MM.1S (cell line): Measurements from ENCODE around the gene GDF2.

Source experiments
- DNase-seq: peaks from one replicate; pipeline ENCODE4 v3.0.0-alpha.2; 2015
- H2AFZ ChIP-seq: fragments of 300-600 bp; sonication (generic); 2 replicates; pipeline ENCODE4 v1.6.0; 2016; ENCODE audit warnings: antibody characterized with exemption, low read length
- H3F3A ChIP-seq: fragments of 300-600 bp; sonication (generic); 2 replicates; pipeline ENCODE4 v1.6.1; 2016; ENCODE audit warnings: mild to moderate bottlenecking, antibody characterized with exemption, low read length, moderate library complexity, mixed read lengths; ENCODE audit not compliant: insufficient read depth
- H3K27ac ChIP-seq: fragments of 300-600 bp; sonication (generic); 2 replicates; pipeline ENCODE4 v1.5.1; 2016; ENCODE audit warnings: mild to moderate bottlenecking, low read length
- H3K27me3 ChIP-seq: fragments of 300-600 bp; sonication (generic); replicated peaks from 2 replicates; pipeline ENCODE4 v1.6.0; 2016; ENCODE audit warnings: low read length; ENCODE audit not compliant: insufficient read depth
- H3K36me3 ChIP-seq: fragments of 300-600 bp; sonication (generic); replicated peaks from 2 replicates; pipeline ENCODE4 v1.6.1; 2016; ENCODE audit warnings: mild to moderate bottlenecking, low read length, mixed read lengths; ENCODE audit not compliant: insufficient read depth
- H3K4me1 ChIP-seq: fragments of 300-600 bp; sonication (generic); 2 replicates; pipeline ENCODE4 v1.6.1; 2016; ENCODE audit warnings: low read length, mixed read lengths
- H3K4me2 ChIP-seq: fragments of 300-600 bp; sonication (generic); 2 replicates; pipeline ENCODE4 v1.6.0; 2016; ENCODE audit warnings: low read depth, low read length
- H3K4me3 ChIP-seq: fragments of 300-600 bp; sonication (generic); 2 replicates; pipeline ENCODE4 v1.5.1; 2016; ENCODE audit warnings: low read length, mixed read lengths
- H3K79me2 ChIP-seq: fragments of 300-600 bp; sonication (generic); 2 replicates; pipeline ENCODE4 v1.6.1; 2016; ENCODE audit warnings: mixed run types, low read length, mixed read lengths
- H3K9ac ChIP-seq: fragments of 300-600 bp; sonication (generic); 2 replicates; pipeline ENCODE4 v1.6.1; 2016; ENCODE audit warnings: low read length, mixed read lengths
- H3K9me2 ChIP-seq: fragments of 300-600 bp; sonication (generic); replicated peaks from 2 replicates; pipeline ENCODE4 v1.6.1; 2016; ENCODE audit warnings: mild to moderate bottlenecking, low read length, mixed read lengths; ENCODE audit not compliant: insufficient read depth
- H3K9me3 ChIP-seq: fragments of 300-600 bp; sonication (generic); replicated peaks from 2 replicates; pipeline ENCODE4 v1.6.1; 2016; ENCODE audit warnings: mild to moderate bottlenecking, low read length, mixed read lengths; ENCODE audit not compliant: insufficient read depth
- H4K20me1 ChIP-seq: fragments of 300-600 bp; sonication (generic); 2 replicates; pipeline ENCODE4 v1.6.1; 2016; ENCODE audit warnings: mild to moderate bottlenecking, low read length, moderate library complexity, mixed read lengths; ENCODE audit not compliant: insufficient read depth
- EZH2 ChIP-seq: fragments of 300-600 bp; sonication (generic); optimal IDR thresholded peaks from 2 replicates; pipeline ENCODE3; 2017; ENCODE audit warnings: low read depth, mild to moderate bottlenecking, antibody characterized with exemption, low read length, mixed read lengths
- EZH2phosphoT487 ChIP-seq: fragments of 300-600 bp; sonication (generic); IDR thresholded peaks from 2 replicates; pipeline ENCODE4 v1.6.1; 2018; ENCODE audit warnings: antibody characterized with exemption, low read length
- TF ChIP-seq, protein P1 (sequence below): fragments of 300-600 bp; sonication (generic); IDR thresholded peaks from 2 replicates; pipeline ENCODE4 v1.5.1; 2016; ENCODE audit warnings: antibody characterized with exemption, low read length, mixed read lengths

Gene GDF2

DNA sequence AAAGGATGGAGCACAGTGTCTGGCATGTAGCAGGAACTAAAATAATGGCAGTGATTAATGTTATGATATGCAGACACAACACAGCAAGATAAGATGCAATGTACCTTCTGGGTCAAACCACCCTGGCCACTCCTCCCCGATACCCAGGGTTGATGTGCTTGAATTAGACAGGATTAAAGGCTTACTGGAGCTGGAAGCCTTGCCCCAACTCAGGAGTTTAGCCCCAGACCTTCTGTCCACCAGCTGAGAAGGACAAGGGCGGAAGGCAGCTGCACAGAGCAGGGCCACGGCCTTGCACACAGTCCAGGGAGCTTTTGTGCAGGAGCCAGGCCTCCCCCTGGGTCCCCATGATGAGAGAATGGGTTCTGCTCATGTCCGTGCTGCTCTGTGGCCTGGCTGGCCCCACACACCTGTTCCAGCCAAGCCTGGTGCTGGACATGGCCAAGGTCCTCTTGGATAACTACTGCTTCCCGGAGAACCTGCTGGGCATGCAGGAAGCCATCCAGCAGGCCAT, 25.9 kb downstream of the GDF2 start, which contains the start of gene RBP3:
Gene RBP3, plus strand, starts transcription at position 226 of the 514 bp plus-strand sequence. Its CDS starts 122 bp downstream, at position 348.
- no peaks in the 10 kb centered on the region for H4K20me1 ChIP-seq
- H3K36me3 ChIP-seq, result no peaks in the 10 kb centered on the region
- H3K9me2 ChIP-seq, result no peaks in the 10 kb centered on the region
- DNase-seq, result no peak
- peaks cover 57% of the 10 kb centered on the region for H3K27me3 ChIP-seq
- no peak within 1 kb of the TSS for H3K9ac ChIP-seq
- TF ChIP-seq EZH2 (no peak), EZH2phosphoT487 (no peak)
- TF ChIP-seq, protein P1, sequence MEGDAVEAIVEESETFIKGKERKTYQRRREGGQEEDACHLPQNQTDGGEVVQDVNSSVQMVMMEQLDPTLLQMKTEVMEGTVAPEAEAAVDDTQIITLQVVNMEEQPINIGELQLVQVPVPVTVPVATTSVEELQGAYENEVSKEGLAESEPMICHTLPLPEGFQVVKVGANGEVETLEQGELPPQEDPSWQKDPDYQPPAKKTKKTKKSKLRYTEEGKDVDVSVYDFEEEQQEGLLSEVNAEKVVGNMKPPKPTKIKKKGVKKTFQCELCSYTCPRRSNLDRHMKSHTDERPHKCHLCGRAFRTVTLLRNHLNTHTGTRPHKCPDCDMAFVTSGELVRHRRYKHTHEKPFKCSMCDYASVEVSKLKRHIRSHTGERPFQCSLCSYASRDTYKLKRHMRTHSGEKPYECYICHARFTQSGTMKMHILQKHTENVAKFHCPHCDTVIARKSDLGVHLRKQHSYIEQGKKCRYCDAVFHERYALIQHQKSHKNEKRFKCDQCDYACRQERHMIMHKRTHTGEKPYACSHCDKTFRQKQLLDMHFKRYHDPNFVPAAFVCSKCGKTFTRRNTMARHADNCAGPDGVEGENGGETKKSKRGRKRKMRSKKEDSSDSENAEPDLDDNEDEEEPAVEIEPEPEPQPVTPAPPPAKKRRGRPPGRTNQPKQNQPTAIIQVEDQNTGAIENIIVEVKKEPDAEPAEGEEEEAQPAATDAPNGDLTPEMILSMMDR, result no peak
- no peak within 1 kb of the TSS for H3K27ac ChIP-seq
- H2AFZ ChIP-seq, result no peak within 1 kb of the TSS
- H3K4me1 ChIP-seq, result no peaks in the 10 kb centered on the region
- no peaks in the 10 kb centered on the region for H3K79me2 ChIP-seq
- H3F3A ChIP-seq, result no peaks in the 10 kb centered on the region
- no peak within 1 kb of the TSS for H3K4me3 ChIP-seq
- no peak within 1 kb of the TSS for H3K4me2 ChIP-seq
- H3K9me3 ChIP-seq, result no peaks in the 10 kb centered on the region

DNA sequence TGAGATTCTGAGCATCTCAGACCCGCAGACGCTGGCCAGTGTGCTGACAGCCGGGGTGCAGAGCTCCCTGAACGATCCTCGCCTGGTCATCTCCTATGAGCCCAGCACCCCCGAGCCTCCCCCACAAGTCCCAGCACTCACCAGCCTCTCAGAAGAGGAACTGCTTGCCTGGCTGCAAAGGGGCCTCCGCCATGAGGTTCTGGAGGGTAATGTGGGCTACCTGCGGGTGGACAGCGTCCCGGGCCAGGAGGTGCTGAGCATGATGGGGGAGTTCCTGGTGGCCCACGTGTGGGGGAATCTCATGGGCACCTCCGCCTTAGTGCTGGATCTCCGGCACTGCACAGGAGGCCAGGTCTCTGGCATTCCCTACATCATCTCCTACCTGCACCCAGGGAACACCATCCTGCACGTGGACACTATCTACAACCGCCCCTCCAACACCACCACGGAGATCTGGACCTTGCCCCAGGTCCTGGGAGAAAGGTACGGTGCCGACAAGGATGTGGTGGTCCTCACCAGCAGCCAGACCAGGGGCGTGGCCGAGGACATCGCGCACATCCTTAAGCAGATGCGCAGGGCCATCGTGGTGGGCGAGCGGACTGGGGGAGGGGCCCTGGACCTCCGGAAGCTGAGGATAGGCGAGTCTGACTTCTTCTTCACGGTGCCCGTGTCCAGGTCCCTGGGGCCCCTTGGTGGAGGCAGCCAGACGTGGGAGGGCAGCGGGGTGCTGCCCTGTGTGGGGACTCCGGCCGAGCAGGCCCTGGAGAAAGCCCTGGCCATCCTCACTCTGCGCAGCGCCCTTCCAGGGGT, 26.6 kb downstream of the GDF2 start:
- H3K9ac ChIP-seq, result no peak overlapping the region
- H3K4me1 ChIP-seq, result no peaks in the 10 kb centered on the region
- H3K4me2 ChIP-seq, result no peak overlapping the region
- H3K9me2 ChIP-seq, result no peaks in the 10 kb centered on the region
- H3K27ac ChIP-seq, result no peak overlapping the region
- no peak overlapping the region for H2AFZ ChIP-seq
- no peak overlapping the region for H3K4me3 ChIP-seq
- peaks cover 57% of the 10 kb centered on the region for H3K27me3 ChIP-seq
- no peaks in the 10 kb centered on the region for H3K36me3 ChIP-seq
- DNase-seq, result no peak
- H3K9me3 ChIP-seq, result no peaks in the 10 kb centered on the region
- H3K79me2 ChIP-seq, result no peaks in the 10 kb centered on the region
- no peaks in the 10 kb centered on the region for H3F3A ChIP-seq
- TF ChIP-seq EZH2phosphoT487 (no peak), EZH2 (no peak)
- TF ChIP-seq, protein P1, result no peak
- no peaks in the 10 kb centered on the region for H4K20me1 ChIP-seq

DNA sequence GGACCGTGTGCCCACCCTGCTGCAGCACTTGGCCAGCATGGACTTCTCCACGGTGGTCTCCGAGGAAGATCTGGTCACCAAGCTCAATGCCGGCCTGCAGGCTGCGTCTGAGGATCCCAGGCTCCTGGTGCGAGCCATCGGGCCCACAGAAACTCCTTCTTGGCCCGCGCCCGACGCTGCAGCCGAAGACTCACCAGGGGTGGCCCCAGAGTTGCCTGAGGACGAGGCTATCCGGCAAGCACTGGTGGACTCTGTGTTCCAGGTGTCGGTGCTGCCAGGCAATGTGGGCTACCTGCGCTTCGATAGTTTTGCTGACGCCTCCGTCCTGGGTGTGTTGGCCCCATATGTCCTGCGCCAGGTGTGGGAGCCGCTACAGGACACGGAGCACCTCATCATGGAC, 27.3 kb downstream of the GDF2 start:
- Histone ChIP-seq H3K36me3 (no peaks in the 10 kb centered on the region), H3K79me2 (no peaks in the 10 kb centered on the region), H3K9ac (no peak overlapping the region), H3K27ac (no peak overlapping the region), H2AFZ (no peak overlapping the region), H3K4me2 (no peak overlapping the region), H3K9me2 (no peaks in the 10 kb centered on the region), H3K9me3 (no peaks in the 10 kb centered on the region), H3K4me3 (no peak overlapping the region), H3F3A (no peaks in the 10 kb centered on the region), H4K20me1 (no peaks in the 10 kb centered on the region), H3K4me1 (no peaks in the 10 kb centered on the region), H3K27me3 (peaks cover 57% of the 10 kb centered on the region)
- DNase-seq, result no peak
- TF ChIP-seq EZH2phosphoT487 (no peak), EZH2 (no peak)
- TF ChIP-seq, protein P1, result no peak
